Transverse colon (tissue), 4 donors: ENCODE data around the gene DAZAP1. TPM values are rescaled to one million over a fixed set of nuclear protein-coding genes. Genes with fewer than 3 reads are reported as not detected.

ENCODE experiments used
- DNase-seq: peaks from one replicate; pipeline ENCODE4 v3.0.0-alpha.2; 2019
- H3K27ac ChIP-seq, 4 donors: fragments of 200-600 bp; sonication (generic); 2 replicates each; pipeline ENCODE4 v1.5.1; 2016 to 2018; ENCODE audit warnings: inconsistent platforms in 4 of 4
- H3K27me3 ChIP-seq: fragments of 200-600 bp; sonication (generic); 2 replicates; pipeline ENCODE4 v1.5.1; 2017; ENCODE audit warnings: inconsistent platforms
- H3K36me3 ChIP-seq, 4 donors: fragments of 200-600 bp; sonication (generic); 2 replicates each; pipeline ENCODE4 v1.5.1; 2017 to 2019; ENCODE audit warnings: inconsistent platforms in 4 of 4
- H3K4me1 ChIP-seq, 4 donors: fragments of 200-600 bp; sonication (generic); 2 replicates each; pipeline ENCODE4 v1.5.1; 2017 to 2020; ENCODE audit warnings: inconsistent platforms in 4 of 4
- H3K4me3 ChIP-seq, 4 donors: fragments of 200-600 bp; sonication (generic); 1 replicate in 1 of 4; 2 replicates in 3 of 4; pipeline versions ENCODE4 v1.5.1 to v1.6.1; 2017 to 2019; ENCODE audit warnings: inconsistent platforms in 4 of 4
- H3K9me3 ChIP-seq, 2 donors: fragments of 200-600 bp; sonication (generic); 2 replicates each; pipeline ENCODE4 v1.5.1; 2017 to 2019; ENCODE audit warnings: inconsistent platforms in 2 of 2
- CTCF ChIP-seq, 5 experiments: fragments of 200-600 bp in 3 of 5; fragments of 450-650 bp in 2 of 5; sonication (generic) in 3 of 5; IDR thresholded peaks; 1 replicate in 2 of 5; 2 replicates in 3 of 5; pipeline ENCODE4 v1.5.1; 2016 to 2017; ENCODE audit warnings: antibody characterized with exemption in 5 of 5, inconsistent platforms in 3 of 5, mild to moderate bottlenecking in 2 of 5, moderate library complexity in 1 of 5
- EP300 ChIP-seq: sonication (generic); formaldehyde crosslinking; IDR thresholded peaks from one replicate; pipeline ENCODE4 v1.6.1; 2017; ENCODE audit warnings: antibody characterized with exemption, low read depth
- POLR2A ChIP-seq: fragments of 450-650 bp; IDR thresholded peaks from one replicate; pipeline ENCODE4 v1.6.1; 2016; ENCODE audit warnings: antibody characterized with exemption, mild to moderate bottlenecking, moderate library complexity
- POLR2AphosphoS5 ChIP-seq, 3 donors: sonication (generic); formaldehyde crosslinking; IDR thresholded peaks; one replicate each; pipeline ENCODE4 v1.6.1; 2016; ENCODE audit warnings: antibody characterized with exemption in 3 of 3
- WGBS, 2 donors: methylation state at CpG; one replicate each; pipeline ENCODE4 v1.1.5; 2018; ENCODE audit warnings: low coverage in 1 of 2; 5-methylcytosine and 5-hydroxymethylcytosine counted together
- in situ Hi-C, 4 donors: fragments of 200-750 bp; cut with MboI; loops; one replicate each; pipeline versions ENCODE4 v1.15.0 to v1.15.1; 2017; ENCODE audit warnings: low sequenced_read_pairs in 3 of 4, low pct_ligation_motif_present in 1 of 4, low pct_unique_long_range_greater_than_20kb in 1 of 4
- intact Hi-C: fragments of 100-400 bp; cut with DNase I; formaldehyde crosslinking; loops from one replicate; pipeline ENCODE4 v1.15.1; 2023; ENCODE audit warnings: low total_unique reads
- total RNA-seq, 4 donors: library from RNA; depleted of rRNA; stranded (reverse); fragments of >200 nt; gene quantifications; one replicate each; pipeline ENCODE4 v1.1.0, GENCODE V29; 2016

DAZAP1 gene
- total RNA-seq, 4 donors from 2014 or later = 36.3 to 77.2 (median 41.6) TPM

- intact Hi-C loops (no loop called here), in situ Hi-C loops (no loop called here)
- TF ChIP-seq POLR2AphosphoS5 (IDR thresholded peaks at IDR 0.05) = no peak
- peaks cover 0 to 14% (median 7%) of the 10 kb centered on the region in 4 donors for H3K4me1 ChIP-seq
- DNase-seq = no peak
- WGBS, 2 donors = 94% methylated on average over 22 of the region's 47 CpGs; no CpG with 5 or more reads in 1 of the 2 donors
- H3K9me3 ChIP-seq = no peaks in the 10 kb centered on the region
- H3K27ac ChIP-seq = no peak overlapping the region
- H3K27me3 ChIP-seq = no peaks in the 10 kb centered on the region
- H3K36me3 ChIP-seq = peaks cover 0 to 40% (median 22%) of the 10 kb centered on the region in 4 donors
- H3K4me3 ChIP-seq = no peak overlapping the region
Observed at GRCh38 chr19:1433119-1434039, 26.0 kb downstream of the DAZAP1 start.

- intact Hi-C loops = no loop called here
- peaks cover 0 to 17% (median 8%) of the 10 kb centered on the region in 4 donors for H3K4me1 ChIP-seq
- 92 to 100% methylated on average over 3 to 15 of the region's 17 CpGs for WGBS, 2 donors
- H3K9me3 ChIP-seq = no peaks in the 10 kb centered on the region
- in situ Hi-C loops = no loop called here
- TF ChIP-seq POLR2A (no peak), EP300 (no peak), CTCF (IDR thresholded peaks at IDR 0.05) (no peak), POLR2AphosphoS5 (IDR thresholded peaks at IDR 0.05) (no peak)
- no peak overlapping the region for H3K27ac ChIP-seq
- peaks cover 0 to 36% (median 19%) of the 10 kb centered on the region in 4 donors for H3K36me3 ChIP-seq
- H3K27me3 ChIP-seq = no peaks in the 10 kb centered on the region
- no peak for DNase-seq
- H3K4me3 ChIP-seq = no peak overlapping the region
Observed at GRCh38 chr19:1434040-1434366, 26.6 kb downstream of the DAZAP1 start.

DNA sequence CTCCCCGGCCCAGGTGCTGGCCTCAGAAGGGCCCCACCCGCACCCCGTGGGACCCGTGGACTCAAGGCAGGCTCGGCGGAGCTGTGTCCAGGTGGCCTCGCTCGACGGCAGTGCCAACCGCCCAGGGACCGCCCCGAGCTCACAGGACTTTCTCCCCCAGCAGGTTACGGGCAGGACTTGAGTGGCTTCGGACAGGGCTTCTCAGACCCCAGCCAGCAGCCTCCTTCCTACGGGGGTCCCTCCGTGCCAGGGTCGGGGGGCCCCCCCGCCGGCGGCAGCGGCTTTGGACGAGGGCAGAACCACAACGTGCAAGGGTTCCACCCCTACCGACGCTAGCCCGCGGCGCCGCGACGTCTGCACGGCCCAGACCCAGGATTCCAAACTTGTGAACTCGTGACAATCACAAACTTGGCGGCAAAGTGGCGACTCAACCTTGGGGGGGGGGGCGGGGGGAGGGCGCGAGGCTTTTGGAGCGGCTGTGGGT is 27.2 kb downstream of the DAZAP1 start:
- Histone ChIP-seq H3K36me3 (peaks cover 0 to 34% (median 16%) of the 10 kb centered on the region in 4 donors), H3K27me3 (no peaks in the 10 kb centered on the region), H3K27ac (no peak overlapping the region), H3K4me1 (peaks cover 6 to 19% (median 14%) of the 10 kb centered on the region in 4 donors), H3K9me3 (no peaks in the 10 kb centered on the region), H3K4me3 (no peak overlapping the region)
- in situ Hi-C loops = no loop called here
- no peak for TF ChIP-seq POLR2A
- no peak for TF ChIP-seq EP300
- TF ChIP-seq CTCF (IDR thresholded peaks at IDR 0.05) = no peak
- no peak for TF ChIP-seq POLR2AphosphoS5 (IDR thresholded peaks at IDR 0.05)
- WGBS, 2 donors = 93% methylated on average over 33 of the region's 39 CpGs; no CpG with 5 or more reads in 1 of the 2 donors
- no peak for DNase-seq
- intact Hi-C loops = no loop called here

GRCh38 chr19:1435378-1435989 is 28.1 kb downstream of the DAZAP1 start:
- WGBS, 2 donors = 73 to 85% methylated on average over 19 to 21 of the region's 21 CpGs
- H3K36me3 ChIP-seq = peaks cover 0 to 39% (median 18%) of the 10 kb centered on the region in 4 donors
- no peaks in the 10 kb centered on the region for H3K27me3 ChIP-seq
- no peak for DNase-seq
- TF ChIP-seq POLR2A (no peak), CTCF (IDR thresholded peaks at IDR 0.05) (no peak), EP300 (no peak), POLR2AphosphoS5 (IDR thresholded peaks at IDR 0.05) (no peak)
- no peak overlapping the region for H3K4me3 ChIP-seq
- H3K4me1 ChIP-seq = peaks cover 6 to 28% (median 19%) of the 10 kb centered on the region in 4 donors
- H3K9me3 ChIP-seq = no peaks in the 10 kb centered on the region
- in situ Hi-C loops = no loop called here
- intact Hi-C loops = no loop called here
- H3K27ac ChIP-seq = no peak overlapping the region
